ENCODE data around the gene CLDN12. TPM values are rescaled to one million over a fixed set of nuclear protein-coding genes. Genes with fewer than 3 reads are reported as not detected.

Gene CLDN12
- total and polyA plus RNA-seq, 2 donors (not counting 1 experiment from before 2014, with no cell fraction given) = 1.2 to 14.1 TPM

GRCh38 chr7:90412458-90413184 lies 9.4 kb downstream of the CLDN12 start:
- ATAC-seq (ENCODE audit: low read depth) (peak; percentile 58), DNase-seq (peak; percentile 28)
- no peak overlapping the region for H3K27ac ChIP-seq (ENCODE audit: low read length in 2 of 2)
- ChIA-PET CTCF (interaction anchor here (1.0 to 11.8 kb wide), 9 partner anchors 7 to 260 kb away, joined by 3 to 76 read pairs (median 6); partner anchors contain the start of genes CLDN12 and STEAP1), POLR2A (no interaction called here)
- no peaks in the 10 kb centered on the region for H3K27me3 ChIP-seq (replicated peaks in 1 of 4; ENCODE audit: control extremely low read depth in 1 of 4, control insufficient read depth in 3 of 4, insufficient read depth in 4 of 4, low read length in 3 of 4)
- no peaks in the 10 kb centered on the region for H3K9me3 ChIP-seq (ENCODE audit: control extremely low read depth in 1 of 3, control insufficient read depth in 2 of 3, insufficient read depth in 1 of 3, low read length in 2 of 3)
- TF ChIP-seq EZH2 (IDR thresholded peaks at IDR 0.05; ENCODE audit: borderline replicate concordance, insufficient read depth, low read depth, low read length, poor library complexity, severe bottlenecking) = no peak
- no peak for TF ChIP-seq CTCF (IDR thresholded peaks at IDR 0.05)
- no peaks in the 10 kb centered on the region for H4K20me1 ChIP-seq (ENCODE audit: control insufficient read depth, insufficient read depth, low read length, poor library complexity, severe bottlenecking)
- Mint-ChIP-seq H3K9me3 (ENCODE audit: insufficient read depth) (no peaks in the 10 kb centered on the region), H3K4me3 (no peak overlapping the region), H3K27me3 (no peaks in the 10 kb centered on the region), H3K27ac (no peak overlapping the region), H3K4me1 (no peaks in the 10 kb centered on the region)
- no peaks in the 10 kb centered on the region for H3K79me2 ChIP-seq (ENCODE audit: control insufficient read depth, insufficient read depth, low read length)
- no peak overlapping the region for H2AFZ ChIP-seq (ENCODE audit: insufficient read depth, low read depth, low read length, poor library complexity, severe bottlenecking)
- no peak overlapping the region for H3K9ac ChIP-seq (ENCODE audit: low read length)
- 98% methylated on average over 11 of the region's 11 CpGs for WGBS (ENCODE audit: insufficient coverage)
- H3K4me3 ChIP-seq (ENCODE audit: control extremely low read depth in 1 of 5, extremely low read depth in 1 of 5, insufficient read depth in 1 of 5, low read depth in 2 of 5, low read length in 4 of 5) = no peak overlapping the region
- no peak overlapping the region for H3K4me2 ChIP-seq (replicated peaks; ENCODE audit: low read depth, low read length, poor library complexity, severe bottlenecking)
- intact Hi-C loops (cut with micrococcal nuclease) = loop anchor here (1.0 to 5.0 kb wide), 2 partner anchors 100 to 260 kb away; partner anchors contain the start of gene STEAP1
- H3K36me3 ChIP-seq (replicated peaks in 1 of 2; ENCODE audit: control extremely low read depth in 1 of 2, control insufficient read depth in 1 of 2, extremely low read depth in 1 of 2, insufficient read depth in 2 of 2, low read length in 1 of 2) = no peaks in the 10 kb centered on the region
- no peaks in the 10 kb centered on the region for H3K4me1 ChIP-seq (ENCODE audit: control insufficient read depth in 2 of 2, insufficient read depth in 2 of 2, low read length in 2 of 2)

GRCh38 chr7:90413185-90413528 lies 9.9 kb downstream of the CLDN12 start:
- Mint-ChIP-seq H3K4me3 (no peak overlapping the region), H3K27ac (no peak overlapping the region), H3K4me1 (no peaks in the 10 kb centered on the region), H3K27me3 (no peaks in the 10 kb centered on the region), H3K9me3 (ENCODE audit: insufficient read depth) (no peaks in the 10 kb centered on the region)
- POLR2A ChIA-PET = no interaction called here
- no peak overlapping the region for H3K9ac ChIP-seq (ENCODE audit: low read length)
- CTCF ChIA-PET = interaction anchor here (0.6 to 11.8 kb wide), 8 partner anchors 10 to 261 kb away, joined by 3 to 76 read pairs (median 4); partner anchors contain the start of genes CLDN12 and STEAP1
- TF ChIP-seq EZH2 (IDR thresholded peaks at IDR 0.05; ENCODE audit: borderline replicate concordance, insufficient read depth, low read depth, low read length, poor library complexity, severe bottlenecking) (no peak), CTCF (IDR thresholded peaks at IDR 0.05) (no peak)
- H3K4me2 ChIP-seq (replicated peaks; ENCODE audit: low read depth, low read length, poor library complexity, severe bottlenecking) = no peak overlapping the region
- H3K4me3 ChIP-seq (ENCODE audit: control extremely low read depth in 1 of 5, extremely low read depth in 1 of 5, insufficient read depth in 1 of 5, low read depth in 2 of 5, low read length in 4 of 5) = no peak overlapping the region
- no peaks in the 10 kb centered on the region for H3K9me3 ChIP-seq (ENCODE audit: control extremely low read depth in 1 of 3, control insufficient read depth in 2 of 3, insufficient read depth in 1 of 3, low read length in 2 of 3)
- no peaks in the 10 kb centered on the region for H3K27me3 ChIP-seq (replicated peaks in 1 of 4; ENCODE audit: control extremely low read depth in 1 of 4, control insufficient read depth in 3 of 4, insufficient read depth in 4 of 4, low read length in 3 of 4)
- H3K4me1 ChIP-seq (ENCODE audit: control insufficient read depth in 2 of 2, insufficient read depth in 2 of 2, low read length in 2 of 2) = no peaks in the 10 kb centered on the region
- ATAC-seq (ENCODE audit: low read depth) = no peak
- no peak overlapping the region for H3K27ac ChIP-seq (ENCODE audit: low read length in 2 of 2)
- no peaks in the 10 kb centered on the region for H4K20me1 ChIP-seq (ENCODE audit: control insufficient read depth, insufficient read depth, low read length, poor library complexity, severe bottlenecking)
- WGBS (ENCODE audit: insufficient coverage) = no CpG with 5 or more reads among the region's 2 CpGs
- no peaks in the 10 kb centered on the region for H3K79me2 ChIP-seq (ENCODE audit: control insufficient read depth, insufficient read depth, low read length)
- intact Hi-C loops (cut with micrococcal nuclease) = loop anchor here (1.0 to 5.0 kb wide), 2 partner anchors 101 to 261 kb away; partner anchors contain the start of gene STEAP1
- H3K36me3 ChIP-seq (replicated peaks in 1 of 2; ENCODE audit: control extremely low read depth in 1 of 2, control insufficient read depth in 1 of 2, extremely low read depth in 1 of 2, insufficient read depth in 2 of 2, low read length in 1 of 2) = no peaks in the 10 kb centered on the region
- H2AFZ ChIP-seq (ENCODE audit: insufficient read depth, low read depth, low read length, poor library complexity, severe bottlenecking) = no peak overlapping the region
- DNase-seq = no peak
